NB4 (cell line): ENCODE measurements around the gene OR2A5.

Experiments
- POLR2A ChIP-seq: IDR thresholded peaks from 2 replicates; pipeline ENCODE4 v1.6.1; 2011; ENCODE audit warnings: mild to moderate bottlenecking; ENCODE audit not compliant: insufficient read length; ENCODE audit errors: extremely low read depth
- TF ChIP-seq, protein P1 (sequence below): IDR thresholded peaks from one replicate; pipeline ENCODE4 v1.5.1; 2012; ENCODE audit warnings: low read depth, low read length

DNA sequence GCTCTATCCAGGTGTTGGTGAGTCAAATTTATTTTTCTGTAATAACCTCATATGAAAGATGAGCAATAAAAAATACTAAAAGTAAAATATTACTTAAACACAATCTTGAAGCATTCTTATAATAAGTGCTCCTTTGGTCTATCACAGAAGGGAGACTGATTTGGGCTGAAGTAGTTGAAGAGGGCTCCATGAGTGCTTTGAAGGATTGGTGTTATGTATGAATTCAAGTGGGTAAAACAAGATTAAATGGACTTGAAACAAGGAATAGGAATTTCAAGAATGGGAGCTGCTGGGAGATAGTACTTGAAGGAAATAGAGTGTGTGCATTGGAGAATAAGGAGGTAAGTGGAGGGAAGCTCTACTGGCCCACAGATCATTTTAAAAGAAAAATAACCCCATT, 53.3 kb downstream of the OR2A5 start:
- no peak for TF ChIP-seq POLR2A
- TF ChIP-seq, protein P1, sequence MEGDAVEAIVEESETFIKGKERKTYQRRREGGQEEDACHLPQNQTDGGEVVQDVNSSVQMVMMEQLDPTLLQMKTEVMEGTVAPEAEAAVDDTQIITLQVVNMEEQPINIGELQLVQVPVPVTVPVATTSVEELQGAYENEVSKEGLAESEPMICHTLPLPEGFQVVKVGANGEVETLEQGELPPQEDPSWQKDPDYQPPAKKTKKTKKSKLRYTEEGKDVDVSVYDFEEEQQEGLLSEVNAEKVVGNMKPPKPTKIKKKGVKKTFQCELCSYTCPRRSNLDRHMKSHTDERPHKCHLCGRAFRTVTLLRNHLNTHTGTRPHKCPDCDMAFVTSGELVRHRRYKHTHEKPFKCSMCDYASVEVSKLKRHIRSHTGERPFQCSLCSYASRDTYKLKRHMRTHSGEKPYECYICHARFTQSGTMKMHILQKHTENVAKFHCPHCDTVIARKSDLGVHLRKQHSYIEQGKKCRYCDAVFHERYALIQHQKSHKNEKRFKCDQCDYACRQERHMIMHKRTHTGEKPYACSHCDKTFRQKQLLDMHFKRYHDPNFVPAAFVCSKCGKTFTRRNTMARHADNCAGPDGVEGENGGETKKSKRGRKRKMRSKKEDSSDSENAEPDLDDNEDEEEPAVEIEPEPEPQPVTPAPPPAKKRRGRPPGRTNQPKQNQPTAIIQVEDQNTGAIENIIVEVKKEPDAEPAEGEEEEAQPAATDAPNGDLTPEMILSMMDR: no peak
